PC-3 (cell line): ENCODE data around the gene CTNNA2. TPM values are rescaled to one million over a fixed set of nuclear protein-coding genes. Genes with fewer than 3 reads are reported as not detected.

Experiments
- ATAC-seq: fragments of 200-7000 bp; cut with Tn5 transposase; 2 replicates; pipeline ENCODE4 v1.9.1; 2020; ENCODE audit warnings: mild to moderate bottlenecking, moderate library complexity
- BruUV-seq: library from RNA; stranded (reverse); fragments of 400-500 nt; replicated peaks from 2 replicates; lab custom pipeline; 2021; lab: Mats Ljungman, UMichigan
- CTCF ChIA-PET: fragments of 300-600 bp; sonication (Branson Sonifier 250); formaldehyde crosslinking; loops from one replicate; lab custom pipeline; 2022; ENCODE audit warnings: antibody characterized with exemption; lab: Charles Lee
- POLR2A ChIA-PET: fragments of 300-600 bp; sonication (Branson Sonifier 250); formaldehyde crosslinking; loops from one replicate; lab custom pipeline; 2022; ENCODE audit warnings: antibody characterized with exemption; ENCODE audit not compliant: unreplicated experiment; lab: Charles Lee
- DNase-seq: peaks from one replicate; pipeline ENCODE4 v3.0.0-alpha.2; 2015
- H2AFZ ChIP-seq: fragments of 300-600 bp; sonication (generic); 2 replicates; pipeline ENCODE4 v1.6.0; 2016; ENCODE audit warnings: antibody characterized with exemption, low read length
- H3F3A ChIP-seq: fragments of 300-600 bp; sonication (generic); one replicate; pipeline ENCODE4 v1.6.0; 2017; ENCODE audit warnings: antibody characterized with exemption, low read length, control low read depth, mild to moderate bottlenecking; ENCODE audit not compliant: unreplicated experiment
- H3K27ac ChIP-seq: fragments of 300-600 bp; sonication (generic); 2 replicates; pipeline ENCODE4 v1.5.1; 2016; ENCODE audit warnings: mild to moderate bottlenecking, low read length
- H3K27me3 ChIP-seq: fragments of 300-600 bp; sonication (generic); 2 replicates; pipeline ENCODE4 v1.6.1; 2016; ENCODE audit warnings: low read length, mixed read lengths
- H3K36me3 ChIP-seq: fragments of 300-600 bp; sonication (generic); 2 replicates; pipeline ENCODE4 v1.6.1; 2016; ENCODE audit warnings: low read depth, mixed run types, low read length, mixed read lengths
- H3K4me1 ChIP-seq: fragments of 300-600 bp; sonication (generic); 2 replicates; pipeline ENCODE4 v1.5.1; 2016; ENCODE audit warnings: low read length; ENCODE audit not compliant: insufficient read depth
- H3K4me2 ChIP-seq: fragments of 300-600 bp; sonication (generic); 2 replicates; pipeline ENCODE4 v1.6.0; 2016; ENCODE audit warnings: low read length
- H3K4me3 ChIP-seq: fragments of 300-600 bp; sonication (generic); 2 replicates; pipeline ENCODE4 v1.5.1; 2016; ENCODE audit warnings: mild to moderate bottlenecking, low read length, mixed read lengths
- H3K79me2 ChIP-seq: fragments of 300-600 bp; sonication (generic); 2 replicates; pipeline ENCODE4 v1.6.1; 2017; ENCODE audit warnings: low read length, mixed read lengths
- H3K9ac ChIP-seq: fragments of 300-600 bp; sonication (generic); 2 replicates; pipeline ENCODE4 v1.6.0; 2016; ENCODE audit warnings: mild to moderate bottlenecking, low read length
- H3K9me2 ChIP-seq: fragments of 300-600 bp; sonication (generic); replicated peaks from 2 replicates; pipeline ENCODE4 v1.6.1; 2016; ENCODE audit warnings: mixed run types, low read length, mixed read lengths
- H3K9me3 ChIP-seq: fragments of 300-600 bp; sonication (generic); 2 replicates; pipeline ENCODE4 v1.6.1; 2016; ENCODE audit warnings: low read length, mixed read lengths
- H4K20me1 ChIP-seq: fragments of 300-600 bp; sonication (generic); 2 replicates; pipeline ENCODE4 v1.6.1; 2016; ENCODE audit warnings: low read length, mixed read lengths
- EZH2 ChIP-seq: fragments of 300-600 bp; sonication (generic); IDR thresholded peaks from one replicate; pipeline ENCODE4 v1.6.1; 2017; ENCODE audit warnings: antibody characterized with exemption, mild to moderate bottlenecking, low read length; ENCODE audit not compliant: unreplicated experiment
- EZH2phosphoT487 ChIP-seq: fragments of 300-600 bp; sonication (generic); IDR thresholded peaks from 2 replicates; pipeline ENCODE4 v1.6.1; 2018; ENCODE audit warnings: mild to moderate bottlenecking, antibody characterized with exemption, low read length, borderline replicate concordance
- intact Hi-C: fragments of 100-400 bp; cut with micrococcal nuclease; formaldehyde crosslinking; loops from 2 replicates; pipeline ENCODE4 v1.9.0; 2023
- total RNA-seq: library from RNA; depleted of rRNA; stranded (reverse); fragments of >200 nt; gene quantifications from 2 replicates; pipeline ENCODE4 v1.2.3, GENCODE V29; 2014
- TF ChIP-seq, protein P1 (sequence below): fragments of 300-600 bp; sonication (generic); conservative IDR thresholded peaks from 2 replicates; pipeline ENCODE4 v1.5.1; 2017; ENCODE audit warnings: antibody characterized with exemption, low read depth, mild to moderate bottlenecking, low read length

CTNNA2 gene
- total RNA-seq, 1 experiment from 2014 or later: not detected

GRCh38 chr2:80037310-80037709 is 524.5 kb downstream of the CTNNA2 start:
- BruUV-seq: no TSS peak
- H3K4me2 ChIP-seq: no peak overlapping the region
- ChIA-PET CTCF (no interaction called here), POLR2A (no interaction called here)
- TF ChIP-seq EZH2 (no peak), EZH2phosphoT487 (no peak)
- TF ChIP-seq, protein P1, sequence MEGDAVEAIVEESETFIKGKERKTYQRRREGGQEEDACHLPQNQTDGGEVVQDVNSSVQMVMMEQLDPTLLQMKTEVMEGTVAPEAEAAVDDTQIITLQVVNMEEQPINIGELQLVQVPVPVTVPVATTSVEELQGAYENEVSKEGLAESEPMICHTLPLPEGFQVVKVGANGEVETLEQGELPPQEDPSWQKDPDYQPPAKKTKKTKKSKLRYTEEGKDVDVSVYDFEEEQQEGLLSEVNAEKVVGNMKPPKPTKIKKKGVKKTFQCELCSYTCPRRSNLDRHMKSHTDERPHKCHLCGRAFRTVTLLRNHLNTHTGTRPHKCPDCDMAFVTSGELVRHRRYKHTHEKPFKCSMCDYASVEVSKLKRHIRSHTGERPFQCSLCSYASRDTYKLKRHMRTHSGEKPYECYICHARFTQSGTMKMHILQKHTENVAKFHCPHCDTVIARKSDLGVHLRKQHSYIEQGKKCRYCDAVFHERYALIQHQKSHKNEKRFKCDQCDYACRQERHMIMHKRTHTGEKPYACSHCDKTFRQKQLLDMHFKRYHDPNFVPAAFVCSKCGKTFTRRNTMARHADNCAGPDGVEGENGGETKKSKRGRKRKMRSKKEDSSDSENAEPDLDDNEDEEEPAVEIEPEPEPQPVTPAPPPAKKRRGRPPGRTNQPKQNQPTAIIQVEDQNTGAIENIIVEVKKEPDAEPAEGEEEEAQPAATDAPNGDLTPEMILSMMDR: no peak
- H3K36me3 ChIP-seq: no peaks in the 10 kb centered on the region
- H2AFZ ChIP-seq: no peak overlapping the region
- intact Hi-C loops: no loop called here
- H3K9me3 ChIP-seq: no peaks in the 10 kb centered on the region
- H3K27me3 ChIP-seq: no peaks in the 10 kb centered on the region
- DNase-seq (no peak), ATAC-seq (no peak)
- no peaks in the 10 kb centered on the region for H3K9me2 ChIP-seq
- no peak overlapping the region for H3K9ac ChIP-seq
- no peaks in the 10 kb centered on the region for H3F3A ChIP-seq
- H3K4me3 ChIP-seq: no peak overlapping the region
- H3K79me2 ChIP-seq: no peaks in the 10 kb centered on the region
- H3K27ac ChIP-seq: no peak overlapping the region
- no peaks in the 10 kb centered on the region for H3K4me1 ChIP-seq
- no peaks in the 10 kb centered on the region for H4K20me1 ChIP-seq

GRCh38 chr2:80040226-80040625 is 527.4 kb downstream of the CTNNA2 start:
- H3F3A ChIP-seq: no peaks in the 10 kb centered on the region
- H3K27ac ChIP-seq: no peak overlapping the region
- H3K9me2 ChIP-seq: no peaks in the 10 kb centered on the region
- H3K9ac ChIP-seq: no peak overlapping the region
- H3K4me2 ChIP-seq: no peak overlapping the region
- H2AFZ ChIP-seq: no peak overlapping the region
- H4K20me1 ChIP-seq: no peaks in the 10 kb centered on the region
- H3K4me1 ChIP-seq: no peaks in the 10 kb centered on the region
- ChIA-PET POLR2A (no interaction called here), CTCF (no interaction called here)
- DNase-seq (no peak), ATAC-seq (no peak)
- intact Hi-C loops: no loop called here
- BruUV-seq: no TSS peak
- H3K27me3 ChIP-seq: no peaks in the 10 kb centered on the region
- TF ChIP-seq EZH2phosphoT487: no peak
- TF ChIP-seq, protein P1: no peak
- no peak for TF ChIP-seq EZH2
- no peaks in the 10 kb centered on the region for H3K9me3 ChIP-seq
- no peaks in the 10 kb centered on the region for H3K79me2 ChIP-seq
- H3K36me3 ChIP-seq: no peaks in the 10 kb centered on the region
- no peak overlapping the region for H3K4me3 ChIP-seq

DNA sequence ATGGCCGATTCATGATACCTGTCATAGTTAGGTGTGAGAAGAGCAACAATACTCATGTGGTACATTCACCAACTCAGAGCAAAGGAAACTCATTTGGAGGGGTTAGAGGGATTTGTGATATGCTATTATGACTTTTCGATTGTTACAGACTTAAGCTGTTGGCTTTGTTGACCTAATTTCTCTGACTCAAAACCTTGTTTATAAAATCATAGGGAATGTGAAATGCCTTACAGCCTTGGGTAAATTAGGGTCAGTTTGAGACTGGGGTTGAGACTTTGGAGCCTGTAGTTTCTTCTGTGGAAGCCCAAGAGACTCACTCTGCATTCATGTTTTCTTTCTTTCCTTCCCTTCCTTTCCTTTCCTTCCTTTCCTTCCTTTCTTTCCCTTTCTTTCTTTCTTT is 529.8 kb downstream of the CTNNA2 start:
- H3K9me3 ChIP-seq: no peaks in the 10 kb centered on the region
- ATAC-seq: no peak

More for the DNA sequence above, 529.8 kb downstream of the CTNNA2 start:
- POLR2A ChIA-PET: no interaction called here
- Histone ChIP-seq H3K27ac (no peak overlapping the region), H3K9me2 (no peaks in the 10 kb centered on the region), H3K36me3 (no peaks in the 10 kb centered on the region), H3K4me1 (no peaks in the 10 kb centered on the region), H2AFZ (no peak overlapping the region), H3K4me2 (no peak overlapping the region), H3K27me3 (no peaks in the 10 kb centered on the region), H3F3A (no peaks in the 10 kb centered on the region), H3K4me3 (no peak overlapping the region), H3K9ac (no peak overlapping the region), H3K79me2 (no peaks in the 10 kb centered on the region), H4K20me1 (no peaks in the 10 kb centered on the region)
- TF ChIP-seq EZH2phosphoT487 (no peak), EZH2 (no peak)
- TF ChIP-seq, protein P1: no peak
- BruUV-seq: no TSS peak
- intact Hi-C loops: no loop called here
- no peak for DNase-seq
- CTCF ChIA-PET: no interaction called here
